Pancreas (tissue), 10 donors: ENCODE measurements around the gene ALOXE3. TPM values are rescaled to one million over a fixed set of nuclear protein-coding genes. Genes with fewer than 3 reads are reported as not detected.
"Not testable (repeated sequence)": the region's sequence is repeated elsewhere in the genome, so short reads cannot be mapped to it uniquely, and the experiment has no call there.

Source experiments
- ATAC-seq, 4 donors: fragments of 200-7000 bp; cut with Tn5 transposase; one replicate each; pipeline versions ENCODE4 v1.8.0 to v1.9.1; 2020; ENCODE audit warnings: mild to moderate bottlenecking in 4 of 4, moderate library complexity in 4 of 4
- DNase-seq, 6 donors: peaks; one replicate each; pipeline ENCODE4 v3.0.0-alpha.2; 2020
- FAIRE-seq: peaks from 2 replicates; lab custom pipeline; 2012; peaks lifted over from hg19 to GRCh38; lab: Jason Lieb, UNC
- H3K27ac ChIP-seq, 4 donors: fragments of 200-600 bp; sonication (generic); 1 replicate in 3 of 4; 2 replicates in 1 of 4; pipeline versions ENCODE4 v1.5.0 to v1.8.0; 2020
- H3K27me3 ChIP-seq, 4 donors: fragments of 200-600 bp; one replicate each; pipeline ENCODE4 v1.8.0; 2021
- H3K36me3 ChIP-seq, 3 donors: fragments of 200-600 bp; sonication (generic) in 1 of 3; one replicate each; pipeline versions ENCODE4 v1.5.0 to v1.8.0; 2020 to 2021
- H3K4me1 ChIP-seq, 3 donors: fragments of 200-600 bp; one replicate each; pipeline ENCODE4 v1.8.0; 2021
- H3K4me3 ChIP-seq, 4 donors: fragments of 200-600 bp; sonication (generic) in 2 of 4; one replicate each; pipeline versions ENCODE4 v1.5.0 to v1.8.0; 2020 to 2021
- H3K9me3 ChIP-seq, 4 donors: fragments of 200-600 bp; one replicate each; pipeline ENCODE4 v1.8.0; 2021
- CTCF ChIP-seq, 4 donors: fragments of 200-600 bp; sonication (generic) in 3 of 4; IDR thresholded peaks; one replicate each; pipeline versions ENCODE4 v1.5.0 to v1.8.0; 2021; ENCODE audit warnings: antibody characterized with exemption in 4 of 4
- WGBS, 2 donors: extraction: QIAGEN DNeasy Blood & Tissue Kit; methylation state at CpG; one replicate each; pipeline ENCODE4 v1.1.7; 2013; 5-methylcytosine and 5-hydroxymethylcytosine counted together
- intact Hi-C, 3 donors: fragments of 100-400 bp; cut with DNase I; formaldehyde crosslinking; loops; one replicate each; pipeline versions ENCODE4 v1.11.1 to v1.14.2; 2022
- polyA plus RNA-seq, 2 donors: library from polyadenylated mRNA; stranded (reverse); fragments of 200-250 nt; gene quantifications; one replicate each; pipeline ENCODE4 v1.2.3, GENCODE V29; 2013
- total RNA-seq, 6 donors: library from RNA; stranded (reverse); fragmentation: NEBNext Ultra II Directional in 4 of 6; extraction: Animal tissue kit (Norgen Biotek cat#: 25700) in 4 of 6; gene quantifications; one replicate each; pipeline versions ENCODE4 v1.2.1 to v1.2.4, GENCODE V29; 2021 to 2023
- donor health status: healthy with polysubstance abuse.
- donor health status: DM: no; HTN: no; CAD: no; lungs with moderate emphysema.
- donor health status: DM: no; HTN: no; CAD: no.
- donor health status: control.
- donor health status: control.
- donor health status: Bipolar disorder and iron deficiency.
- donor health status: DM: yes; HTN: yes; CAD: no.
- donor health status: DM: no; HTN: no; CAD: no.
- donor health status: DM: no; HTN: no; CAD: no.
- donor health status: DM: yes; HTN: yes; CAD: no.

Gene ALOXE3
- total and polyA plus RNA-seq, 8 donors: 0.35 TPM; not detected in 7

GRCh38 chr17:8063761-8064534, 54.4 kb downstream of the ALOXE3 start:
- Histone ChIP-seq H3K9me3 (no peaks in the 10 kb centered on the region), H3K4me1 (peaks cover 0 to 1% (median 0%) of the 10 kb centered on the region in 3 donors), H3K27ac (no peak overlapping the region), H3K27me3 (peaks cover 0 to 16% (median 0%) of the 10 kb centered on the region in 4 donors), H3K36me3 (no peaks in the 10 kb centered on the region), H3K4me3 (no peak overlapping the region)
- no peak for FAIRE-seq
- no peak for TF ChIP-seq CTCF (IDR thresholded peaks at IDR 0.05)
- peak in 1 of 6 donors; percentile 29 for DNase-seq
- WGBS, 2 donors: 20 to 28% methylated on average over 23 to 25 of the region's 28 CpGs
- intact Hi-C loops: loop anchor here in 1 of 3 donors (10.0 kb wide), 1 partner anchor 51 kb away; the partner anchor contains the start of gene ALOXE3
- no peak for ATAC-seq

- TF ChIP-seq CTCF (IDR thresholded peaks at IDR 0.05): no peak
- DNase-seq (no peak), FAIRE-seq (no peak), ATAC-seq (no peak)
- Histone ChIP-seq H3K27me3 (peaks cover 0 to 16% (median 0%) of the 10 kb centered on the region in 4 donors), H3K27ac (no peak overlapping the region), H3K4me3 (no peak overlapping the region), H3K4me1 (peaks cover 0 to 9% (median 0%) of the 10 kb centered on the region in 3 donors), H3K36me3 (no peaks in the 10 kb centered on the region), H3K9me3 (no peaks in the 10 kb centered on the region)
- WGBS, 2 donors: 30 to 34% methylated on average over 15 of the region's 15 CpGs
- intact Hi-C loops: loop anchor here in 1 of 3 donors (10.0 kb wide), 1 partner anchor 52 kb away; the partner anchor contains the start of gene ALOXE3
Measured at GRCh38 chr17:8062807-8063483, 55.4 kb downstream of the ALOXE3 start.

GRCh38 chr17:8062435-8062806, 55.9 kb downstream of the ALOXE3 start:
- TF ChIP-seq CTCF (IDR thresholded peaks at IDR 0.05): no peak
- intact Hi-C loops: loop anchor here in 1 of 3 donors (10.0 kb wide), 1 partner anchor 52 kb away; the partner anchor contains the start of gene ALOXE3
- WGBS, 2 donors: 22 to 43% methylated on average over 8 of the region's 8 CpGs
- no peaks in the 10 kb centered on the region for H3K9me3 ChIP-seq
- peaks cover 0 to 16% (median 0%) of the 10 kb centered on the region in 4 donors for H3K27me3 ChIP-seq
- peaks cover 0 to 11% (median 0%) of the 10 kb centered on the region in 3 donors for H3K4me1 ChIP-seq
- no peak for ATAC-seq
- H3K27ac ChIP-seq: no peak overlapping the region
- no peak for DNase-seq
- H3K36me3 ChIP-seq: no peaks in the 10 kb centered on the region
- no peak for FAIRE-seq
- H3K4me3 ChIP-seq: no peak overlapping the region

- FAIRE-seq, H3K4me3 ChIP-seq, H3K27ac ChIP-seq, H3K9me3 ChIP-seq, ATAC-seq, H3K36me3 ChIP-seq, DNase-seq: not testable (repeated sequence)
- Histone ChIP-seq H3K27me3 (peaks cover 0 to 16% (median 0%) of the 10 kb centered on the region in 4 donors), H3K4me1 (peaks cover 0 to 14% (median 0%) of the 10 kb centered on the region in 3 donors)
- intact Hi-C loops: loop anchor here in 1 of 3 donors (10.0 kb wide), 1 partner anchor 53 kb away; the partner anchor contains the start of gene ALOXE3
- WGBS, 2 donors: 46 to 63% methylated on average over 8 of the region's 8 CpGs
Measured at GRCh38 chr17:8061851-8062250, 56.5 kb downstream of the ALOXE3 start.

- peaks cover 0 to 16% (median 0%) of the 10 kb centered on the region in 4 donors for H3K27me3 ChIP-seq
- FAIRE-seq (peak; percentile 39), ATAC-seq (peak; percentile 52 to 69 (median 57)), DNase-seq (peak in 2 of 6 donors; percentile 45 to 76)
- H3K4me3 ChIP-seq: no peak overlapping the region
- no peaks in the 10 kb centered on the region for H3K36me3 ChIP-seq
- intact Hi-C loops: loop anchor here in 1 of 3 donors (10.0 kb wide), 1 partner anchor 55 kb away; the partner anchor contains the start of gene ALOXE3
- 6 to 7% methylated on average over 10 of the region's 10 CpGs for WGBS, 2 donors
- peak; percentile 52 to 66 (median 64) for TF ChIP-seq CTCF (IDR thresholded peaks at IDR 0.05)
- no peak overlapping the region for H3K27ac ChIP-seq
- peaks cover 0 to 18% (median 0%) of the 10 kb centered on the region in 3 donors for H3K4me1 ChIP-seq
- no peaks in the 10 kb centered on the region for H3K9me3 ChIP-seq
Measured at GRCh38 chr17:8060274-8060673, 58.0 kb downstream of the ALOXE3 start.
